HG03097 (cell line): ENCODE data around the gene VCL.
"Not testable (repeated sequence)": the region's sequence is repeated elsewhere in the genome, so short reads cannot be mapped to it uniquely, and the experiment has no call there.

Source experiments
- ATAC-seq: cut with Tn5 transposase; IDR thresholded peaks from one replicate; pipeline ENCODE4 v1.9.1; 2021; ENCODE audit not compliant: unreplicated experiment, low FRiP score

Gene VCL

DNA sequence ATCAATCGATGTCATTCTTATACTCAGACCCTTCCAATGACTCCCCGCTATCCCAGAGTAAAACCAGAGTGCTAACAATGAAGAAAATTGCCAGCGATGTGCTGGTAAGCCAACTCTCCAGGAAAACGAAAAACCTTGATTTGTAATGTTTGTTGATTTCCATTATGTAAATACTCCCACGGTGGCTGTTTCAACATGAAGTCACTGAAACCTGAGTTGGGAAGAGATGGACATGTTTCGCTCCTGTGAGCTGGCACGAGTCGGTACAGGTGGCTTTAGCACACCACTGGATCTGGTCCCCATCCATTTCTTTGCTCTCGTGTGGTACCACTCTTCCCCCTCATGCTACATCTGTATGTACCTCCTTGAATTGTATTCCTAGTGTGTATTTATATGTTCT is 99.9 kb downstream of the VCL start:
- ATAC-seq: no peak

DNA sequence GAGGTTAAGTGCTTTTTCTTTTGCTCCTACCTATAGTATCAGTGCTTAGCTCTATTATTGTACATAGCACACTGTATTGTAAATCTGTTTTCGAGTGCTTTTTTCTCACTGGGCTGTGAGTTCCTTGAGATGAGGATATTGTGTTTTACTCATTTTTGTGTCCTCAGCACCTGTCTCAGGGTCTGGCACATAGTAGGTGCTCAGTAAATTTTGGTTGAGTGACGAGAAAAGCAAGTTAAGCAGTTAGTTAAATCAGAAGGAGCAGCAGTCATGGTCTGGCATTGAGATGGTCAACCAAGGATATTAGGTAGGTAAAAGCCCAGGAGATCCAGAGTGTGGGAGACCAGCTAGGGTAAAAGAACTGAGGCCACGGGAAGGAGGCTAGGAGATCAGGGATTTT is 101.5 kb downstream of the VCL start:
- no peak for ATAC-seq

DNA sequence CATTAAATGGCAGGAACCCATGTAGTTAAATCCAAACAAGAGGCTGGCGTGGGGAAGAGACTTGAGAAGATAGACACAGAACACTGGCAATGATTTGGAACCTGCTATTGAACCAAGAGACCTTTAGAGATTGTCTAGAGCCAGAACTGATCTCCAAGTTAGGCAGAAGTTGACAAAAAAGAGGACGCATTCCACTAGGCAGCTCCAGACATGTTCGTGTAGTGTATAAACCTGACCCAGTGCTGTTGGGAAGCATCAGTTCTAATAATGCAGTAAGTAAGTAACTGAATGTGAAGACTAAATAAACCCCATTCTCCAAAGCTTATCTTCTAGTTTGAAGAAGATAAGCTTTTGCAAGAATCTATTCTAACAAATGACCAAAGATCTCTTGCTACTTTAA is 101.9 kb downstream of the VCL start:
- no peak for ATAC-seq

DNA sequence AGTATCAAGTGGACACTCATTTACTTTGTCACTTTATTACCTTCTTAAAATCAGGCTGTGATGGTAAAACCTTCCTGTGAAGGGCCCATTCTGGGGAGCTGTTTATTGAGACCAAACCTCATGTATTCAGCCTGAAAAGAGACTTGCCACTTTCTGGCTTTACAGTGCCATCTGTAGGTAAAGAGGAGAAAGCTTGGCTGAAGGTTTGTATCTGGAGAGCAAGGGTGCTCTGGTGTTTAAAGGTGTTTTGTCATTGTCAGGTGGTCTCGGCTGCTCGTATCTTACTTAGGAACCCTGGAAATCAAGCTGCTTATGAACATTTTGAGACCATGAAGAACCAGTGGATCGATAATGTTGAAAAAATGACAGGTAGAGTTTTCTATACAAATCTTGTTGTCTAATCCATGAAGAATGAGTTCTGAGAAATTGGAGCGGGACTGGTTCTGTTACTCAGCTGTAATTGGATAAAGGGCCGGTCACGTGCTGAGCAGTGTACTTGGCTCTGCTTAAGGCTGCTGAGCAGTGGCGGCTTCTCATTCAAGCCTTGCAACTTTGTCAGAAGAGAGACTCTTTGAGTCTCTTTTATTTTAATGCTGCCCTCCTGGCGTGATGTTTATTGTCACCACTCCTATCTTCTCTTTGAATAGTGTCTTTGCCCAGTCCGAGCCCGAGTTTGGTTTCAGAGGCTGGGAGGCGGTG is 105.8 kb downstream of the VCL start:
- no peak for ATAC-seq

DNA sequence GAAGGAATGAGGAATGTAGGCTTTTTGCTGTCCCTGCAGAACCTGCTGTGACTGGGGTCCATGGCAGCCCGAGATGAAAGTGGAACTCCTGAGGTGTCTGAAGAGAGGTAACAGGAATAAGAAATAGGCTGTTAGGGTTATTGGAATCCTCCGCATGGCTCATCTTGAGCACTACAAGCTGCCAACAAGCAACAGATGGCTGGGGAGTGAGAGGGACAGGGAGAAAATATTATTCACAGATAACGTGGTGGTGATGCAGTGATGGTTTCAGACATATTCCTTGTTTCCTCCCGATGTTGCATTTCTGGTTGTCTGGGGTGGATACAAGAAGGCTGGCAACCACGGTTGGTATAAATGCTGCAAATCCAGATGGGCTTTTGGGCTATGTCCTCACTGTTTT is 106.6 kb downstream of the VCL start:
- ATAC-seq: no peak

DNA sequence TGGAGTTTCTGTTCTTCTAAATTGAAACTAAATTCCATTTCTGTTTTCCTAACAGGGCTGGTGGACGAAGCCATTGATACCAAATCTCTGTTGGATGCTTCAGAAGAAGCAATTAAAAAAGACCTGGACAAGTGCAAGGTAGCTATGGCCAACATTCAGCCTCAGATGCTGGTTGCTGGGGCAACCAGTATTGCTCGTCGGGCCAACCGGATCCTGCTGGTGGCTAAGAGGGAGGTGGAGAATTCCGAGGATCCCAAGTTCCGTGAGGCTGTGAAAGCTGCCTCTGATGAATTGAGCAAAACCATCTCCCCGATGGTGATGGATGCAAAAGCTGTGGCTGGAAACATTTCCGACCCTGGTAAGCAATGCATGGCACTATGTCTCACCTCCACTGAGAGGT is 107.1 kb downstream of the VCL start:
- ATAC-seq: no peak

DNA sequence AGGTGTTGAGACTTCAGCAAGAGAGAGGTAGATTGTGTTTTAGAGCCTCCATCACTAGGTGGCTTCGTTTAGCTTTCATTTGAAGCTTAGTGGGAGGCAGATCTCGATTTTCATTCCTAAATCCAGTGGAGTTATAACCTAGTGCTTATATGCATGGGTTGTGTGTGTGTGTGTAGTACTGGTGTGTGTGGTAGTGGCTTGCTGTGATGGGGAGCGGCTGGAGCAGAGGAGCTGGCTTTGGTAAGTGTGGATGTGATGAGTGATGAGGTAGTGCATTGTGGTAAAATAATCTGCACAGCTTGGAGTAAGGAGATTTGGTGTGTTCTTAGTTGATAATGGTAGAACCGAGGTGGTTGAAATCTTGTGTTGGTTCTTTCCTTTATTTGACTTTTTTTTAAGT is 109.5 kb downstream of the VCL start:
- no peak for ATAC-seq

DNA sequence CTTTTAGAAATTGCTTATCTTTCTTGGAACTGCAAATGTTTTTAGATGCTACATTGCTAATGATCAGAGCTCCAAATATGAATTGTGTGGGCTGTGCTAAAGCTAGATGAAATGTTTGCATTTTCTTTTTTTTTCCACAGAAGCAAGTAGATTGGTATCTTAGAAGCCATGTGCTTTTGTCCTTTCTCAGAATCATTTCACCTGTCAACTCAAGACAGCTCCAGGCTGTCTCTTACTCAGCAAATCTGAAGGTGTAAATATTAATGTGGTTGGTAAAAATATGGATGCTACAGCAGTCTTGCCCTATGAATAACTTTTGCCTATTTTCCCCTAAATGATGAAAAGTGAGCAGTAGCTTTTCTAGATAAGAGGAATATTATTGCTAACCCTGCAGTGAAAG is 111.5 kb downstream of the VCL start:
- ATAC-seq: no peak

DNA sequence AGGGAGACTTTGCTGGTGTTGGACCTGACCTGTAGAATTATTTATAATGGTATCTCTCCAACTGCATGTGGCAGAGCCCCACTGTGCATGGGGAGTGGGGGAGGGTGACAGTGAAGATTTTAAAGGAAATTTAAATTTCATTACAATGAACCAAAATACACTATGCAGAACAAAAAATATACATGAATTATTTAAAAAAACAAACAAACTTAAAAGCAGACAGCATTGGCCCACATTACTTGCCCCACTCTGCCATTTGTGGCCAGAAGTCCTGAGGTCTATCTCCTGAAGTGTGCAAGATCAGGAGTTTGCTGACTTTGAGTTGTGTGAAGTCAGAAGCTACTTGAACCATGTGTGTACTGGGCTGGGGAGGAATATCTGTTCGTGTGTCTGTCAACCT is 112.2 kb downstream of the VCL start:
- ATAC-seq: no peak

DNA sequence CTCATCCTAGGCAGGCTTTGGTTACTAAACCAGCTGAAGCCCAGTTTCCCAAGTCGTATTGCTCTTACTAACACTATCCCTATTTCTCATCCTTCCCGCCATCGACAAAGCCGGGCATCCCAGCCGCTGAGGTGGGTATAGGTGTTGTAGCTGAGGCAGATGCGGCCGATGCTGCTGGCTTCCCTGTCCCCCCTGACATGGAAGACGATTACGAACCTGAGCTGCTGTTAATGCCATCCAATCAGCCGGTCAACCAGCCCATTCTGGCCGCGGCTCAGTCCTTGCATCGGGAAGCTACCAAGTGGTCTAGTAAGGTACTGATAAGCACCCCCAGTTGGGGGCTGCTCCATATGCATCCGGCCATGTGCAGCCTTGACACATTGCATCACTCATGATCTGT is 113.9 kb downstream of the VCL start:
- ATAC-seq: no peak

DNA sequence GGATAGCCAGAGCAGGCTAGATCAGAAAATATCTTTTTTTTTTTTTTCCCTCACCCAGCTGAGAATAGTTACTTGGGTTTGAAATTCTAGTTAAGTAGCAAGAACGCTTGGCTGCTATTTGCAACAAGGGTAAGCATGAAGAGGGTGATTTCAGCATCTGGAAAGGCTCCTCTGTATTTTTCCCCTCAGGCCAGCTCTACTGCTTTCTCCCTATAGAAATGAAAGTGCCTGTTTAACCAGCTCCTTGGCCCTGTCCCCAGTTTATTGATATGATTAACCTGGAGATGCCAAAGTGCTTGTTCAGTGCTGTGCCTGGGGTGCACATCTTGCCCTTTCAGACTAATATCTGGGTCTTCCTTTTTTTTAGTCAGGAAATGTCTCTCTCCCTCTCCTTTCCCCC is 115.6 kb downstream of the VCL start:
- ATAC-seq: no peak

DNA sequence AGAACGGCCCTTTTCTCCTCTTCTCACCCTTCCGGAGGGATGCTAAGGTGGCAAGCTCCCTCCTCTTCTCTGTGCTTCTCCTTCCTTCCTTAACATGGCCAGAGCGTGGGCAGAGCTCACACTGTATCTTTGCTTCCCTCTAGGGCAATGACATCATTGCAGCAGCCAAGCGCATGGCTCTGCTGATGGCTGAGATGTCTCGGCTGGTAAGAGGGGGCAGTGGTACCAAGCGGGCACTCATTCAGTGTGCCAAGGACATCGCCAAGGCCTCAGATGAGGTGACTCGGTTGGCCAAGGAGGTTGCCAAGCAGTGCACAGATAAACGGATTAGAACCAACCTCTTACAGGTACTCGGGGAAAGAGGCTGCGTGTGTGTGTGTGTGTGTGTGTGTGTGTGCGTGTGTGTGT is 116.1 kb downstream of the VCL start:
- no peak for ATAC-seq

DNA sequence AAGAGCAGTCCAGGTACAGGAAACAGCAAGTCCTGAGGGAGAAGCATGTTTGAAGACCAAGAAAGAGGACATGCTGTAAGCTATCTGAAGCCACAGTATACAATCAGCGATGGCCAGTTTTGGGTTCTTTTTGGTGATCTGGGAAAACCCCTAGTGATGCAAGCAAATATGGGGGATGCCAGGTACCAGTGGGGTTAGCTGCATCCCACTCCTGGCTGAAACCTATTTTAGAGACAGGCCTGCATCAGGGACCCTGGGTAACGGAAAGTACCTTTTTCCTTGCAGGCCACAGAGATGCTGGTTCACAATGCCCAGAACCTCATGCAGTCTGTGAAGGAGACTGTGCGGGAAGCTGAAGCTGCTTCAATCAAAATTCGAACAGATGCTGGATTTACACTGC is 119.8 kb downstream of the VCL start:
- ATAC-seq: no peak

DNA sequence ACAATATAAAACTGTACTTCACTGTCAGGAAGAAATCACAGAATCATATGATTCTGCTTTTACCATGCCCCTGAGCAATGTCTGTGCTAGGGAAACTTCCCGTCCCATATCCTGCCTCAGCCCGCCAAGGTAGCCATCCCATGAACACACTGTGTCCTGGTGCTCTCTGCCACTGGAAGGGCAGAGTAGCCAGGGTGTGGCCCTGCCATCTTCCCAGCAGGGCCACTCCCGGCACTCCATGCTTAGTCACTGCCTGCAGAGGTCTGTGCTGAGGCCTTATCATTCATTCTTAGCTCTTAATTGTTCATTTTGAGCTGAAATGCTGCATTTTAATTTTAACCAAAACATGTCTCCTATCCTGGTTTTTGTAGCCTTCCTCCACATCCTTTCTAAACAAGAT is 120.9 kb downstream of the VCL start:
- no peak for ATAC-seq

DNA sequence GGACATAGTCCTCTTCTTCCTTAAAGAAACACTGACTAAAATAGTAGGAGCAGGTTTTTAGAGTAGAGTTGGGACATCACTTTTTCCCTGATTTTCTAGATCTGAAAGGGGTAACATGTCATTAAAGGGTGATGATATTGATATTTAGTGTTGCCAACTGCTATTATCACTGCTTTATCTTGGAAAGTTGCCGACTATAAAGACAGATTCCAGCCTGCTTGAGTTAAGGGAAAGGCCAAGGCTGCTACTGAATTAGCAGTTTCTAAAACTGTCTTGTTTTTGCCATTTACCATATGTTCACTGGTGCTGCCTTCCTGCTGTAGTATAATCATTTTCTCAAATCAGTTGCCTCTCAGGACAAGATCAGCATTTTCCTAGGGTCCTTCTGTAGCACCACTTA is 123.0 kb downstream of the VCL start:
- no peak for ATAC-seq

DNA sequence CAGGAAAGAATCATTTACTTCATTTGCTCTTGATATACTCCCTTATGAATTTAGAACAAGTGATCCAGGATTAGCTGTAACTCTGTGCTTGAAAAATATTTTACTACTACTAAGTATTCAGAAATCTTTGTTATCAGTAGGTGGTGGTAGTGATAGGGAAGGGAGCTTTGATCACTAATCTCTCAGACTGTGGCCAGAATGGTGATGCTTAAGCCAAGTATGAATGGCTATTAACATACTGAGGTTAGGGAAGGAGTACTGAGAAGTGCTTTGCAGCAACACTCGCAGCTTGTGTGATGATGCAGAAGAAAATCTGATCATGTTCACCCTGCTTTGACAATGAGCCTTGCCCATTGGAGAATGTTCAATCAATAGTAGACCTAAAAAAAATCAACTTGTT is 123.5 kb downstream of the VCL start:
- ATAC-seq: no peak

DNA sequence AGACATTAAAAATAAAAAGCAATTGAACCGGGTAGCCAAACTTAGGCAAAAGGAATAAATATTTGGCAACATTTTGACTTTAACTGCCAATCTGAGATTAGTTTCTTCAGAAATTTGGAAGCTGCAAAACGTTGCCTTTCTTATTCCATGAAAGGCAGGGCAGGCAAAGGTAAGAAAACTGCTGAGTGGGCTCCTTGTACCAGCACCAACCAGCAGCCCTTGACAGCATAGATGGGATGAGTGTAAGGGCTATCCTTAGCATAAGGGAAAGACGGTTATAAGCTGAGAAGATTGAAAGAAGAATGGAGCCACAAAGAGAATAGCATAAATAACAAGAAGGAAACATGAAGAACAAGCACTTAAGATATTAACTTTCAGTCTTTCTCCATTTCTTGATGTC is 124.1 kb downstream of the VCL start:
- no peak for ATAC-seq

DNA sequence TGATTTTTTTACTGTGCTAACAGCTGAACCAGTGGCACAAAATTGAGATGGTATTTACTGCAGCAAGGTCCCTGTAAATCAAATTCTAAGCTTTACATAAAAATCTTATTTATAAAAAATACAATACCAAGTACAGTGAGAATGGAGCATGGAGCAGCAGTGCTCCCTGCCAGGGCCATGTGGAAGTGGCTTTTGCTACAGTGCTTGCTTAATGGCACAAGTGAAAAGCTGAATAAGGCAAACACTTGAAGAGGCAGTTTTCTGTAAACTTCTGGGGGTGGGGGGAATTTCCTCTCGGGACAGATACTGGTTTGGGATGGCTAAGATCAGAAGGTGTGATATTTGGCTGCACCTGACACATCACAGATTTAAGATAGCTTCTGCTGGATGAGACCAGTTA is 125.2 kb downstream of the VCL start:
- no peak for ATAC-seq

DNA sequence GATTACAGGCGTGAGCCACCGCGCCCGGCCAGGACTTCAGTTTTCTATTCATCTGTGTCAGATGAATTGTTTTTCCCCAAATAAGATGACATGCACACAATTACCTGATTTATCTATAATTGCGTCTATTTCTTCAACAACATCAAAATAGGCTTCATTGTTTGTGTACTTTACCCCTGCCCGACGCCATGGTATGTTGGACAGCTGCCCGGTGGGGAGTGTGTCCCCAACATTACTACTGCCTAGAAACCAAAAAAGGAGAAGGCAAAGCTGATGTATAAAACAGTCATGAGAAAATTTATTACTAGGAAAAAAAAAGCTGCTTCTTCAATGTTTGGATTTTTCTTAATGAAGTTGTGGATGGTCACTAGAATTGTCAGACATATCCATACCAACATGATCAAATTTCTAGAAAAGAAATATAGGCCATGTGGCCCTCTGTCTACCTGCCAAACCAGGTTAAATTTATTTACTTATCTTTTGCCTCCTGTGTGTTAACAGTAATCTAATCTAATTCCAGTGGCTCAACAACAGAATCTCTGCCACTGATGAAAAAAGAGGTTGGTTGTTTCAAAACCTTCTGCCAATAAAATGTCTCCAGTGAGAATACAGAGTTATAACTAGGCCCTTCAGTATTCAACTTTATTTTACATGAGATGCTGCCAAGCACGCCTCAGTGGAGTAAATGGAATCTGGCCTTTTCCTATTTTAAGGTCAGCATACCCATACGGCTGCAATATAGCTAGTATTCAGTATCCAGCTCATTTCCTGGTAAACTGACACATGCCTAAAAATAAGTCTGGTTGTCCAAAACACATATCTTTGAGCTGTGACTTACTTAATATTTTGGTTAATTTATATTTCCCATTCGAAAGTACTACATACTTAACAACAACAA is 136.3 kb downstream of the VCL start:
- no peak for ATAC-seq

DNA sequence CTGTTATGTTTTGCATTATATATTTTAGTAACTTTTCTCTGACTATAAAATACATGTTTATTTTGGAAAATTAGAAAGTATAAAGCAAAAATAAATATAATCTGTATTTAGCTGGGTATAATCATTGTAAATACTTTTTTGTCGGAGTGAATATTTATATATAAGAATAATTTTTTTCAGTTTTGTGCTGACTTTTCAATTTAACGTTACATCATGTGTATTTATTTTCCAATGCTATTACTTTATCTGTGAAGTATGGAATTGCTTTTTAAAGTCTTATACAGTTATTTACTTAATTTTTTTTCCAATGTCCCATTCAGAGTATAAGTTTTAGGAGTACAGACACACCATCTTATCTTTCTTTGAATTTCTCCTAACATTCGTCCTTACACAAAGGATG is 137.5 kb downstream of the VCL start:
- ATAC-seq: no peak

DNA sequence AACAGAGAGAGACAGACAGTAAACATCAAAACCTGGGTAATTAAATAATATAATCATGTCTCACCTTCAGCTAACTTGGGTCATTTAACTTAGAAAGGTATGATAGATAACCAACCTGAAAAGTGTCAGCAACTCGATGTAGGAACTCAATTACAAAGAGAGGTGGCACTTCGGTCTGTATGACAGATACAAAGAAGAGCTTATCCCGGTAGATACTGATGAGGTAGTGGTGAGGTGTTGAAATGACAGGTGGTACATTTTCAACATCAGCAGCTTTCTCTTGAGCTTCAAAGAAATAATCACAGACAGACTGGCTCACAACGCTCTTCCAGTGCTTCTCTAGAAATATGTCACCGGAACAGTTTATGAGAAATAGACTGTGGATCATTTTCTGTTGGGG is 140.1 kb downstream of the VCL start:
- ATAC-seq: no peak

DNA sequence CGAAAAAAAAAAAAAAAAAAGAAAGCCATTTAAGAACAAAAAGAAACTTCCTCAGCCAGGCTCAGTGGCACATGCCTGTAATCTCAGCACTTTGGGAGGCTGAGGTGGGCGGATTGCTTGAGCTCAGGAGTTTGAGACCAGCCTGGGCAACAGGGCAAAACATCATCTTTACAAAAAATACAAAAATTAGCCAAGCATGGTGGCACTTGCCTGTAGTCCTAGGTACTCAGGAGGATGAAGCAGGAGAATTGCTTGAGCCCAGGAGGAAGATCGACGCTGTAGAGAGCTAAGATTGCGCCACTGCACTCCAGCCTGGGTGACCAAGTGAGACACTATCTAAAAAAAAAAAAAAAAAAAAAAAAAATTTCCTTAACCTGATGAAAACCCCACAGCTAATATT is 140.7 kb downstream of the VCL start:
- ATAC-seq: not testable (repeated sequence)
